GM19328 (cell line): ENCODE data around the gene TAF11L5.
"Not testable (repeated sequence)": the region's sequence is repeated elsewhere in the genome, so short reads cannot be mapped to it uniquely, and the experiment has no call there.

Experiments used
- ATAC-seq: cut with Tn5 transposase; IDR thresholded peaks from one replicate; pipeline ENCODE4 v1.9.1; 2021; ENCODE audit warnings: mild to moderate bottlenecking, moderate library complexity; ENCODE audit not compliant: unreplicated experiment

Gene TAF11L5

GRCh38 chr5:17524935-17525334 lies at the start of gene TAF11L5:
Gene TAF11L5, plus strand, starts transcription at chr5:17525235.
- ATAC-seq: not testable (repeated sequence)

GRCh38 chr5:17477043-17477442 lies 48.0 kb upstream of the TAF11L5 start:
- ATAC-seq: no peak

GRCh38 chr5:17477573-17478265 lies 47.3 kb upstream of the TAF11L5 start:
- ATAC-seq: no peak

GRCh38 chr5:17481378-17481777 lies 43.7 kb upstream of the TAF11L5 start:
- ATAC-seq: no peak

GRCh38 chr5:17482790-17483189 lies 42.2 kb upstream of the TAF11L5 start:
- no peak for ATAC-seq

- ATAC-seq: not testable (repeated sequence)
Observed at GRCh38 chr5:17486464-17487173, 38.4 kb upstream of the TAF11L5 start.

GRCh38 chr5:17487174-17487512 lies 37.9 kb upstream of the TAF11L5 start:
- ATAC-seq: no peak

GRCh38 chr5:17491257-17491656 lies 33.8 kb upstream of the TAF11L5 start:
- ATAC-seq: not testable (repeated sequence)

GRCh38 chr5:17492770-17493169 lies 32.3 kb upstream of the TAF11L5 start:
- ATAC-seq: no peak

GRCh38 chr5:17497446-17497845 lies 27.6 kb upstream of the TAF11L5 start:
- no peak for ATAC-seq

GRCh38 chr5:17497931-17498330 lies 27.1 kb upstream of the TAF11L5 start, which contains the start of gene TAF11L2:
Gene TAF11L2, plus strand, starts transcription at chr5:17498231.
- not testable (repeated sequence) for ATAC-seq

GRCh38 chr5:17511775-17512325 lies 13.2 kb upstream of the TAF11L5 start:
- ATAC-seq: no peak

- ATAC-seq: not testable (repeated sequence)
Observed at GRCh38 chr5:17517526-17517925, 7.5 kb upstream of the TAF11L5 start.

GRCh38 chr5:17518067-17518466 lies 7.0 kb upstream of the TAF11L5 start, which contains the start of gene TAF11L3:
Gene TAF11L3, plus strand, starts transcription at chr5:17518367.
- not testable (repeated sequence) for ATAC-seq

GRCh38 chr5:17519508-17519907 lies 5.5 kb upstream of the TAF11L5 start:
- ATAC-seq: not testable (repeated sequence)

- ATAC-seq: not testable (repeated sequence)
Observed at GRCh38 chr5:17521501-17521900, 3.5 kb upstream of the TAF11L5 start, which contains the start of gene TAF11L4. Gene TAF11L4, plus strand, starts transcription at chr5:17521801.

- not testable (repeated sequence) for ATAC-seq
Observed at GRCh38 chr5:17526504-17526903, 1.5 kb downstream of the TAF11L5 start.

GRCh38 chr5:17528369-17528768 lies 3.3 kb downstream of the TAF11L5 start, which contains the start of gene TAF11L6:
Gene TAF11L6, plus strand, starts transcription at chr5:17528669.
- not testable (repeated sequence) for ATAC-seq
